Measurements from ENCODE around the gene RAB4B. TPM values are rescaled to one million over a fixed set of nuclear protein-coding genes. Genes with fewer than 3 reads are reported as not detected.

The RAB4B gene
- total RNA-seq, 2 experiments from 2014 or later: 26.6 to 26.9 TPM

DNA sequence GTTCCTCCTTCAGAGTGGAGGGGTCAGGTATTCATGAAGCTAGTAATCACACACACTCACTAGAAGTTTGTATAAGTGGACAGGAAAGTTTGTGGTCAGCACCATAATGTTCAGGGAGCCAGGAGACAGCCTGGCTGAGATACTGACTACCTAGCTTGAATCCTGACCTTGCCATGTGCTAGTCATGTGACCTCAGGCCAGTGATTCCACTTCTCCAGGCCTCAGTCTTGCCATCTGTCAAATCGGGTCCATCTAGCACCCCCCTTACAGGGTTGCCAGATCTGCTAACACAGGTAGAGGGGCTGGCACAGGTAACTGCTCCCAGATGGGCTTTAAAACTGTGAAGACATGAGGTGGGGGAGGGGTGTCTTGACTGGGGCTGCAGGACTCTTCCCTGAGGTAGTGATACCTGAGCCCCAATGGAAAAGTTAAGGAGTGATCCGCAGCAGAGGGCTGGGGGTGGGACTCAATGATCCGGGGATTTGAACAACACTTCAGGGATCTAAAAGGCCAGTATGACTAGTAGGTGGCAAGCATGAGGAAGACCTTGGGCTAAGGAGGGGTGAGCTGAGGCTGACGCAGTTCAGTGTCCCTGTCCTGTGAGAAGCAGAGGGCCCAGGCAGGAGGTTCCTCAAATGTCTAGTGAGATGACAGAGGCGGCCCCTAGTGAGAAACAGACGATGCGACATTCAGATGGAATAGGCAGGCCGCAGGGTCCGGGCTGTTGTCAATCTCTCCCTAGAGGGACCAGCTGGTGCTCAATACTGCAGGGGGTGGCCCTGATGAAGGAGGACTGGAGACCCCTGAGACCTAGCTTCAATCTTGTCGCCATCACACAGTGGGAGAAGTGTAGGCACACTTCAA, 36.3 kb upstream of the RAB4B start:
- Histone ChIP-seq H3K27ac (ENCODE audit: low read depth in 1 of 2, low read length in 2 of 2) (no peak overlapping the region), H3K36me3 (ENCODE audit: insufficient read depth, low read length) (peaks cover 17% of the 10 kb centered on the region)
- POLR2A ChIA-PET: interaction anchor here (0.8 to 0.9 kb wide), 2 partner anchors 25 to 36 kb away, joined by 3 read pairs; partner anchors contain the start of genes COQ8B, ITPKC and RAB4B

DNA sequence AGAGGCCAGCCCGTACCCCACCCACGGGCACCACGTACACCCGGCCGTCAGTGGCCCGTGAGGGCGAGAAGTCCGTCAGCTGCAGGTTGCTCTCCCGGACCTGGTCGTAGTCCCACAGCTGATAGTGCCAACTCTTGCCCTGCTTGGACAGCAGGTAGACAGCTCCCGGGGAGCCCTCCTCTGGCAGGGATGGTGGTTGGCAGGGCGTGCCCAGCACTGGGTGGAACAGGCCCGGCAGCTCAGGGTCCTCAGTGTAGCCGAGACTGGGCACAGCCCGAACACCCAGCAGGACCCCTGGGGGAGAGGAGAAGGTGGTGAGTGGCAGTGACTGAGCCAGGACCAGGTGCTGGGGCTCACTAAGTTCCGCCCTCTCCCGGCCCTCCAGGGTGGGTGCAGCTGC, 35.6 kb upstream of the RAB4B start:
- peaks cover 10% of the 10 kb centered on the region for H3K36me3 ChIP-seq (ENCODE audit: insufficient read depth, low read length)
- Mint-ChIP-seq H3K36me3 (ENCODE audit: low read depth) (peaks cover 16% of the 10 kb centered on the region), H3K4me3 (no peak overlapping the region), H3K9me3 (no peaks in the 10 kb centered on the region), H3K27me3 (no peaks in the 10 kb centered on the region), H3K4me1 (ENCODE audit: low read depth) (no peaks in the 10 kb centered on the region), H3K27ac (no peak overlapping the region)
- no peak overlapping the region for H3K27ac ChIP-seq (ENCODE audit: low read depth in 1 of 2, low read length in 2 of 2)
- intact Hi-C loops (cut with DNase I, micrococcal nuclease): no loop called here
- H3K4me1 ChIP-seq (ENCODE audit: insufficient read depth, low read length): no peaks in the 10 kb centered on the region
- ATAC-seq (ENCODE audit: poor library complexity): no peak
- no peak overlapping the region for H3K4me3 ChIP-seq (ENCODE audit: low read length)
- TF ChIP-seq CTCF (IDR thresholded peaks at IDR 0.05): no peak
- ChIA-PET CTCF (no interaction called here), POLR2A (interaction anchor here (0.8 to 0.9 kb wide), 2 partner anchors 25 to 35 kb away, joined by 3 read pairs; partner anchors contain the start of genes COQ8B, ITPKC and RAB4B)
- no peaks in the 10 kb centered on the region for H3K27me3 ChIP-seq (ENCODE audit: control insufficient read depth in 1 of 2, insufficient read depth in 2 of 2, low read length in 2 of 2)
- DNase-seq: no peak
- H3K9me3 ChIP-seq (ENCODE audit: control insufficient read depth in 1 of 2, insufficient read depth in 1 of 2, low read length in 2 of 2): no peaks in the 10 kb centered on the region

More for the DNA sequence above, 36.3 kb upstream of the RAB4B start:
- no peak for TF ChIP-seq CTCF (IDR thresholded peaks at IDR 0.05)
- no peak overlapping the region for H3K4me3 Mint-ChIP-seq
- Histone ChIP-seq H3K9me3 (ENCODE audit: control insufficient read depth in 1 of 2, insufficient read depth in 1 of 2, low read length in 2 of 2) (no peaks in the 10 kb centered on the region), H3K27me3 (ENCODE audit: control insufficient read depth in 1 of 2, insufficient read depth in 2 of 2, low read length in 2 of 2) (no peaks in the 10 kb centered on the region), H3K4me3 (ENCODE audit: low read length) (no peak overlapping the region), H3K4me1 (ENCODE audit: insufficient read depth, low read length) (no peaks in the 10 kb centered on the region)
- ATAC-seq (ENCODE audit: poor library complexity) (no peak), DNase-seq (no peak)
- no peaks in the 10 kb centered on the region for H3K9me3 Mint-ChIP-seq
- no peaks in the 10 kb centered on the region for H3K27me3 Mint-ChIP-seq
- intact Hi-C loops (cut with DNase I, micrococcal nuclease): no loop called here
- no peak overlapping the region for H3K27ac Mint-ChIP-seq
- H3K4me1 Mint-ChIP-seq (ENCODE audit: low read depth): no peaks in the 10 kb centered on the region
- CTCF ChIA-PET: interaction anchor here (0.7 kb wide), 1 partner anchor 403 kb away, joined by 3 read pairs; no protein-coding TSS in a partner anchor
- H3K36me3 Mint-ChIP-seq (ENCODE audit: low read depth): peaks cover 20% of the 10 kb centered on the region

GRCh38 chr19:40742886-40743285, 35.2 kb upstream of the RAB4B start:
- intact Hi-C loops (cut with DNase I, micrococcal nuclease): no loop called here
- H3K27ac ChIP-seq (ENCODE audit: low read depth in 1 of 2, low read length in 2 of 2): no peak overlapping the region
- Mint-ChIP-seq H3K4me1 (ENCODE audit: low read depth) (no peaks in the 10 kb centered on the region), H3K27me3 (no peaks in the 10 kb centered on the region), H3K9me3 (no peaks in the 10 kb centered on the region), H3K27ac (no peak overlapping the region), H3K4me3 (no peak overlapping the region), H3K36me3 (ENCODE audit: low read depth) (peaks cover 13% of the 10 kb centered on the region)
- H3K4me3 ChIP-seq (ENCODE audit: low read length): no peak overlapping the region
- DNase-seq (no peak), ATAC-seq (ENCODE audit: poor library complexity) (no peak)
- ChIA-PET CTCF (no interaction called here), POLR2A (interaction anchor here (0.8 to 0.9 kb wide), 2 partner anchors 26 to 35 kb away, joined by 3 read pairs; partner anchors contain the start of genes COQ8B, ITPKC and RAB4B)
- H3K4me1 ChIP-seq (ENCODE audit: insufficient read depth, low read length): no peaks in the 10 kb centered on the region
- H3K27me3 ChIP-seq (ENCODE audit: control insufficient read depth in 1 of 2, insufficient read depth in 2 of 2, low read length in 2 of 2): no peaks in the 10 kb centered on the region
- no peaks in the 10 kb centered on the region for H3K9me3 ChIP-seq (ENCODE audit: control insufficient read depth in 1 of 2, insufficient read depth in 1 of 2, low read length in 2 of 2)
- H3K36me3 ChIP-seq (ENCODE audit: insufficient read depth, low read length): peaks cover 9% of the 10 kb centered on the region
- no peak for TF ChIP-seq CTCF (IDR thresholded peaks at IDR 0.05)
